Ishikawa (cell line): ENCODE measurements around the gene CD6.

ENCODE experiments used
- CEBPB ChIP-seq: IDR thresholded peaks from 2 replicates; pipeline ENCODE4 v1.6.1; 2012
- CREB1 ChIP-seq: IDR thresholded peaks from 2 replicates; pipeline ENCODE4 v1.6.1; 2012; ENCODE audit warnings: low read depth
- EGR1 ChIP-seq: IDR thresholded peaks from 2 replicates; pipeline ENCODE4 v1.6.1; 2012
- EP300 ChIP-seq: IDR thresholded peaks from 2 replicates; pipeline ENCODE4 v1.6.1; 2012; ENCODE audit warnings: borderline replicate concordance
- FOXM1 ChIP-seq: IDR thresholded peaks from 2 replicates; pipeline ENCODE4 v1.6.1; 2012; ENCODE audit warnings: low read depth, borderline replicate concordance
- NFIC ChIP-seq: IDR thresholded peaks from 2 replicates; pipeline ENCODE4 v1.6.1; 2012
- RAD21 ChIP-seq: IDR thresholded peaks from 2 replicates; pipeline ENCODE4 v1.6.1; 2012; ENCODE audit warnings: low read depth
- TAF1 ChIP-seq: IDR thresholded peaks from 2 replicates; pipeline ENCODE4 v1.6.1; 2012; ENCODE audit warnings: low read depth, mild to moderate bottlenecking
- TCF12 ChIP-seq: IDR thresholded peaks from 2 replicates; pipeline ENCODE4 v1.6.1; 2012; ENCODE audit warnings: low read depth
- TEAD4 ChIP-seq: IDR thresholded peaks from 2 replicates; pipeline ENCODE4 v1.6.1; 2012
- YY1 ChIP-seq: IDR thresholded peaks from 2 replicates; pipeline ENCODE4 v1.6.1; 2012; ENCODE audit warnings: low read depth
- ZBTB7A ChIP-seq: IDR thresholded peaks from 2 replicates; pipeline ENCODE4 v1.6.1; 2012; ENCODE audit warnings: low read depth
- TF ChIP-seq, protein P1 (sequence below): IDR thresholded peaks from 2 replicates; pipeline ENCODE4 v1.6.1; 2012; ENCODE audit warnings: low read depth, mild to moderate bottlenecking
- TF ChIP-seq, protein P2 (sequence below): IDR thresholded peaks from 2 replicates; pipeline ENCODE4 v1.6.1; 2012
- TF ChIP-seq, protein P3 (sequence below): IDR thresholded peaks from 2 replicates; pipeline ENCODE4 v1.6.1; 2012

The CD6 gene

DNA sequence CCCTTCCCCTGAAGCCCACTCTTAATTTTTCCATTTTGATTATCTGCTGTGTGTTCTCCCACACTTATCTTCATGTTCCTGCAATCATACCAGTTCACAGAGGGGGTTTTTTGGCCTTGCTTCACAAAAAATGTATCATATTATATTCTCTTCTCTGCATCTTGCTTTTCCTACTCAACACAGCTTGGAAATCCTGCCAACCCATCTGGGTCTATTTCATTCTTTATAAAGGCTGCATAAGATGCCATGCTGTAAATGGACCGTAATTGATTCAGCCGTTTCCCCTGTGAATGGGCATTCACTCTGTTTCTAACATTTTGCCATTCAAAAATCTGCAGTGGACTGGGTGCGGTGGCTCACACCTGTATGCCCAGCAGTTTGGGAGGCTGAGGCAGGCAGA, 30.5 kb downstream of the CD6 start:
- TF ChIP-seq EP300: no peak
- TF ChIP-seq CEBPB: no peak
- no peak for TF ChIP-seq TCF12
- TF ChIP-seq TAF1: no peak
- no peak for TF ChIP-seq TEAD4
- no peak for TF ChIP-seq ZBTB7A
- TF ChIP-seq EGR1: no peak
- TF ChIP-seq, protein P1, sequence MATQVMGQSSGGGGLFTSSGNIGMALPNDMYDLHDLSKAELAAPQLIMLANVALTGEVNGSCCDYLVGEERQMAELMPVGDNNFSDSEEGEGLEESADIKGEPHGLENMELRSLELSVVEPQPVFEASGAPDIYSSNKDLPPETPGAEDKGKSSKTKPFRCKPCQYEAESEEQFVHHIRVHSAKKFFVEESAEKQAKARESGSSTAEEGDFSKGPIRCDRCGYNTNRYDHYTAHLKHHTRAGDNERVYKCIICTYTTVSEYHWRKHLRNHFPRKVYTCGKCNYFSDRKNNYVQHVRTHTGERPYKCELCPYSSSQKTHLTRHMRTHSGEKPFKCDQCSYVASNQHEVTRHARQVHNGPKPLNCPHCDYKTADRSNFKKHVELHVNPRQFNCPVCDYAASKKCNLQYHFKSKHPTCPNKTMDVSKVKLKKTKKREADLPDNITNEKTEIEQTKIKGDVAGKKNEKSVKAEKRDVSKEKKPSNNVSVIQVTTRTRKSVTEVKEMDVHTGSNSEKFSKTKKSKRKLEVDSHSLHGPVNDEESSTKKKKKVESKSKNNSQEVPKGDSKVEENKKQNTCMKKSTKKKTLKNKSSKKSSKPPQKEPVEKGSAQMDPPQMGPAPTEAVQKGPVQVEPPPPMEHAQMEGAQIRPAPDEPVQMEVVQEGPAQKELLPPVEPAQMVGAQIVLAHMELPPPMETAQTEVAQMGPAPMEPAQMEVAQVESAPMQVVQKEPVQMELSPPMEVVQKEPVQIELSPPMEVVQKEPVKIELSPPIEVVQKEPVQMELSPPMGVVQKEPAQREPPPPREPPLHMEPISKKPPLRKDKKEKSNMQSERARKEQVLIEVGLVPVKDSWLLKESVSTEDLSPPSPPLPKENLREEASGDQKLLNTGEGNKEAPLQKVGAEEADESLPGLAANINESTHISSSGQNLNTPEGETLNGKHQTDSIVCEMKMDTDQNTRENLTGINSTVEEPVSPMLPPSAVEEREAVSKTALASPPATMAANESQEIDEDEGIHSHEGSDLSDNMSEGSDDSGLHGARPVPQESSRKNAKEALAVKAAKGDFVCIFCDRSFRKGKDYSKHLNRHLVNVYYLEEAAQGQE: no peak
- no peak for TF ChIP-seq CREB1
- TF ChIP-seq YY1: no peak
- TF ChIP-seq, protein P2, sequence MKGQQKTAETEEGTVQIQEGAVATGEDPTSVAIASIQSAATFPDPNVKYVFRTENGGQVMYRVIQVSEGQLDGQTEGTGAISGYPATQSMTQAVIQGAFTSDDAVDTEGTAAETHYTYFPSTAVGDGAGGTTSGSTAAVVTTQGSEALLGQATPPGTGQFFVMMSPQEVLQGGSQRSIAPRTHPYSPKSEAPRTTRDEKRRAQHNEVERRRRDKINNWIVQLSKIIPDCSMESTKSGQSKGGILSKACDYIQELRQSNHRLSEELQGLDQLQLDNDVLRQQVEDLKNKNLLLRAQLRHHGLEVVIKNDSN: no peak
- TF ChIP-seq, protein P3, sequence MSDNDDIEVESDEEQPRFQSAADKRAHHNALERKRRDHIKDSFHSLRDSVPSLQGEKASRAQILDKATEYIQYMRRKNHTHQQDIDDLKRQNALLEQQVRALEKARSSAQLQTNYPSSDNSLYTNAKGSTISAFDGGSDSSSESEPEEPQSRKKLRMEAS: no peak
- no peak for TF ChIP-seq RAD21
- no peak for TF ChIP-seq FOXM1
- no peak for TF ChIP-seq NFIC

DNA sequence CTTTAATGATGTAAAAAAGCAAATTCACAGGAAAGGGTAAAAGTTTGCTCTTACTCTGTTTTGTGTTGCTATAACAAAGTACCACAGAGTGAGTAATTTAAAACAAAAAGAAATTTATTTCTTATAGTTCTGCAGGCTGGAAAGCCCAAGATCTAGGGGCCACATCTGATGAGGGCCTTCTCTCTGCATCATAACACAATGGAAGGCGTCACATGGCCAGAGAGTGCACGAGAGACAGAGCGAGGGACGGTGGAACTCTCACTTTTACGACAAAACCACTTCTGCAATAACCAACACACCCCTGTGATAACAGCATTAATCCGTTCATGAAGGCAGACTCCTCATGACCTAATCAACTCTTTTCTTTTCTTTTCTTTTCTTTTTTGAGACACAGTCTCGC, 31.1 kb downstream of the CD6 start:
- TF ChIP-seq ZBTB7A: no peak
- TF ChIP-seq YY1: no peak
- no peak for TF ChIP-seq EGR1
- TF ChIP-seq RAD21: no peak
- no peak for TF ChIP-seq FOXM1
- no peak for TF ChIP-seq EP300
- TF ChIP-seq, protein P1: no peak
- TF ChIP-seq CEBPB: no peak

DNA sequence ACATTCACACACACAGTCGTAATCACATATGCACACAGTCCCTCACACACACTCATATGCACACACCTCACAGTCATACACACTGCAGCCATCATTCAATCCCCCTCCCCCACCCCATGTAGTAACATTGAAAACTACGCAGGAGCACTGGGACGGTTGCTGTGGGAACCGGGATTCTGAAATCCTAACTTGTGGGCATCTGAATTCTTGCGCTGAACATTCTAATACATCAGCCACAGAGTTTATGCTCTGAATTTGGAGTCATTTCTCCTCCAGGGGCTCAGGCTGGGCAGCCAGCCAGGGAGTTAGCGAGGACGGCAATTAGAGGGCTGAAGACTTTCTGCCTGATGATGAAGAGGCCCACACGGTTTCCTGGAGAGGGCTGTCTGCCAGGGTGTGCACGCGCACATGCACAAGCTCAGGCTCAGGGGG, 32.7 kb downstream of the CD6 start:
- TF ChIP-seq NFIC (no peak), CREB1 (no peak), ZBTB7A (no peak), FOXM1 (no peak), EP300 (no peak), TCF12 (no peak), CEBPB (no peak), RAD21 (no peak), YY1 (no peak)
- TF ChIP-seq, protein P3: no peak
- TF ChIP-seq, protein P2: no peak

DNA sequence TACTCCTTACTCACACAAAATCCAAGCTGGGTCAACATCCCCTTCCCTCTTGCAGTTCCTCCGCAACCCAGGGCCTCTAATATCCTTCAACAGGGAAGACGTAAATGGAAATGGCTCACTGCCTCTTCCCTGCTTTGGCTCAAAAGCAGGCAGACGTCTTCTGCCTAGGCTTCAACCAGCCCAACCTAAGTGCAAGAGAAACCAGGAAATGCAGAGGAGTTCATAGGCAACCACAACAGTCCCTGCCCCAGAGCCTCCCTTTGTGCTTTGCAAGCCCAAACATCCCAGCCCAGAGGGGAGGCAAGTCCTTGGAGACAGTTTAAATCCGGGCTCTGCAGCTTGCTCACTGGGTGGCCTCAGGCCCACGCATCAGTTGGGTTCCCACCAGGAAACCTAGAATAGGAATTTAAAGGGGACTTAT, 33.3 kb downstream of the CD6 start:
- TF ChIP-seq FOXM1: no peak
- TF ChIP-seq TEAD4: no peak
- no peak for TF ChIP-seq TAF1
- TF ChIP-seq, protein P2: no peak
- TF ChIP-seq EGR1: no peak
- no peak for TF ChIP-seq EP300
- no peak for TF ChIP-seq YY1
- TF ChIP-seq, protein P3: no peak
- TF ChIP-seq, protein P1: no peak
- TF ChIP-seq NFIC: no peak
- no peak for TF ChIP-seq RAD21
- no peak for TF ChIP-seq ZBTB7A
- TF ChIP-seq CREB1: no peak
- TF ChIP-seq TCF12: no peak
- no peak for TF ChIP-seq CEBPB
